AG09309 (cell line): Measurements from ENCODE around the gene MTA2.
"Not testable (repeated sequence)": the region's sequence is repeated elsewhere in the genome, so short reads cannot be mapped to it uniquely, and the experiment has no call there.

Source experiments
- DNase-seq: peaks from one replicate; pipeline ENCODE4 v3.0.0-alpha.2; 2010; ENCODE audit warnings: low read depth
- H3K4me3 ChIP-seq: 2 replicates; pipeline ENCODE4 v1.5.1; 2011; ENCODE audit warnings: mild to moderate bottlenecking, low read depth, low read length, moderate library complexity; ENCODE audit not compliant: control insufficient read depth
- CTCF ChIP-seq: IDR thresholded peaks from 2 replicates; pipeline ENCODE4 v1.5.1; 2011; ENCODE audit warnings: mild to moderate bottlenecking, low read depth, low read length, inconsistent platforms; ENCODE audit not compliant: insufficient read depth, control insufficient read depth; ENCODE audit errors: missing control alignments

The MTA2 gene

GRCh38 chr11:62601372-62602140 lies at the start of gene MTA2:
Gene MTA2, minus strand, starts transcription at chr11:62601865. Its CDS starts 415 bp downstream, at chr11:62601450.
- peak within 1 kb of the TSS; percentile 88 for H3K4me3 ChIP-seq
- TF ChIP-seq CTCF: no peak
- peak; percentile 90 for DNase-seq

- H3K4me3 ChIP-seq, DNase-seq: not testable (repeated sequence)
Observed at GRCh38 chr11:62650283-62650682, 48.6 kb upstream of the MTA2 start.

GRCh38 chr11:62649486-62649885 lies 47.8 kb upstream of the MTA2 start:
- no peak for DNase-seq
- TF ChIP-seq CTCF: no peak
- no peak overlapping the region for H3K4me3 ChIP-seq

GRCh38 chr11:62648967-62649364 lies 47.3 kb upstream of the MTA2 start:
- no peak overlapping the region for H3K4me3 ChIP-seq
- no peak for DNase-seq
- no peak for TF ChIP-seq CTCF

GRCh38 chr11:62648185-62648966 lies 46.7 kb upstream of the MTA2 start:
- no peak for TF ChIP-seq CTCF
- H3K4me3 ChIP-seq: no peak overlapping the region
- DNase-seq: no peak

GRCh38 chr11:62647609-62648005 lies 45.9 kb upstream of the MTA2 start:
- no peak for TF ChIP-seq CTCF
- no peak for DNase-seq
- H3K4me3 ChIP-seq: no peak overlapping the region
